ENCODE measurements around the gene SGPP1.

SGPP1 gene

DNA sequence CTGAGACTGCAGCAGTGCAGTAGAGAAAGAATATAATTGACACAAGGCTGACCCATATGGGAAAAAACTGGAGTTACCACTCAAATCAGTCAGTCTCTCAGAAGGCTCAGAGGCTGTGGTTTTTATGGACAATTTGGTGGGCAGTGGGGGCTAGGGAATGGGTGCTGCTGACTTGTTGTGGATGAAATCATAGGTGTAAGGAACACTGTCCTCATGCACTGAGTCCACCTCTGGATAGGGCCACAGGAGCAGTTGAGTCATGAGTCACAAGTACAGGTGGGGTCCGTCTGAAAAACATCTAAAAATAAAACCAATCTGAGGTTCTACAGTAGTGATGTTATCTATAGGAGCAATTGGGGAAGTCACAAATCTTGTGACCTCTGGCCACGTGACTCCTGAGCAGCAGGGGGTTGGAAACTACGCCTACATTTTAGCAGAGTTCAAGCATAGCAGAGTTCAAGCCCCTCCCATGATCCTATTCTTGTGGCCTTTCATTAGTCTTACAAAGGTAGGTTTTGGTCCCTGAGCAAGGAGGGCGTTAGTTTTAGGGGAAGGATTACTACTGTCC, 18.1 kb upstream of the SGPP1 start:
- no peak for DNase-seq (ENCODE audit: low spot score in 2 of 2)
- Mint-ChIP-seq H3K4me3 (no peak overlapping the region), H3K27ac (no peak overlapping the region), H3K4me1 (peaks cover 13% of the 10 kb centered on the region), H3K9me3 (no peaks in the 10 kb centered on the region), H3K36me3 (peaks cover 5% of the 10 kb centered on the region)
- ATAC-seq = peak; percentile 58

DNA sequence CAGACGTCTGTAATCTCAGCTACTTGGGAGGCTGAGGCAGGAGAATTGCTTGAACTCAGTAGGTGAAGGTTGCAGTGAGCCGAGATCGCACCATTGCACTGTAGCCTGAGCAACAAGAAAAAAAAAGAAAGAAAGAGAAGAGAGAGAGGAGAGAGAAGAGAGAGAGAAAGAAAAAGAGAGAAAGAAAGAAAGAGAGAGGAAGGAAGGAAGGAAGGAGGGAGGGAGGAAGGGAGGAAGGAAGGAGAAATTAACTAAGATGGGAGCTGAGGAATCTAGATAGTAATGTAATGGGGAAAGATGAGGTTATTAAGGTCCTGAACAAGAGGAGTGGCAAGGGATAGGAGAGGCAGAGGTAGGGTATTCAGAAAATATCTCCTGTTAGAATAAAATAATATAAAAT, 17.4 kb upstream of the SGPP1 start:
- no peak overlapping the region for H3K4me3 Mint-ChIP-seq
- peaks cover 13% of the 10 kb centered on the region for H3K4me1 Mint-ChIP-seq
- H3K27ac Mint-ChIP-seq = no peak overlapping the region
- ATAC-seq = no peak
- H3K36me3 Mint-ChIP-seq = peaks cover 5% of the 10 kb centered on the region
- DNase-seq (ENCODE audit: low spot score in 2 of 2) = no peak
- no peaks in the 10 kb centered on the region for H3K9me3 Mint-ChIP-seq

DNA sequence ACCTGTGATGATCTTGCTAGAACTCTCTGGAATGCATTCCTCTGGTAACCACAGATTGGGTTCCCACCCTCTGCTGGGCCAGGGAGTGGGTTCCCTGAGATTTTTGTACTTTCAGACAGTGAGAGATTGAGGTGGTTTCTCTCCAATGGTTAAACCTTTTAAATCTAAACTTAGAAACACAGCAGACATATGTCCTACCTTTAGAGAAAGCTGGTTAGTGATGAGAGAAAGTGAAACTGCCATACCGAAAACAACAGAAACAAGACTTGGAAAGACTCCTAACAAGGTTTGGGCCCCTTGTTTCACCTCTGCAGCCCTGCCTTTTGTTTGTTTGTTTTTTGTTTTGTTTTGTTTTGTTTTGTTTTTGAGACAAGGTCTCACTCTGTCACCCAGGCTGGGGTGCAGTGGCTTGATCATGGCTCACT, 9.7 kb upstream of the SGPP1 start:
- no peaks in the 10 kb centered on the region for H3K9me3 Mint-ChIP-seq
- H3K4me3 Mint-ChIP-seq = no peak overlapping the region
- H3K27ac Mint-ChIP-seq = no peak overlapping the region
- peak; percentile 60 for ATAC-seq
- peaks cover 8% of the 10 kb centered on the region for H3K4me1 Mint-ChIP-seq
- no peak for DNase-seq (ENCODE audit: low spot score in 2 of 2)
- no peaks in the 10 kb centered on the region for H3K36me3 Mint-ChIP-seq

DNA sequence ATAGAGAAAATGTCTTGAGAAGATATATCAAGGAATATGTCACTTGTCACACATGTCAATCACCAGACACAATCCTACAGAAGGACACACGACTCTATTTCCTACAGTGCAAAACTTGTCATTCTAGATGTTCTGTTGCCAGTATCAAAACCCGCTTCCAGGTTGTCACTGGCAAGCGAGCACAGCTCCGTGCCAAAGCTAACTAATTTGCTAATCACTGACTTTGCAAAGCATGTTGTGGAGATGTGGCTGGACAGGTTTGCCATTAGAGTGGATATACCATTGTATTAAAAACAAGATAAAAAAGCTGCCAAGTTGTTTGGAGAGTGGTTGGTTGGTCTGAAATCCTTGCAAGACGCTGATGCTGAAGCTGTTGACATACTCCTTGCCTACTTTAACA, 7.9 kb upstream of the SGPP1 start:
- Mint-ChIP-seq H3K27ac (no peak overlapping the region), H3K4me3 (no peak overlapping the region), H3K36me3 (no peaks in the 10 kb centered on the region), H3K4me1 (peaks cover 8% of the 10 kb centered on the region), H3K9me3 (no peaks in the 10 kb centered on the region)
- DNase-seq (ENCODE audit: low spot score in 2 of 2) (no peak), ATAC-seq (no peak)

DNA sequence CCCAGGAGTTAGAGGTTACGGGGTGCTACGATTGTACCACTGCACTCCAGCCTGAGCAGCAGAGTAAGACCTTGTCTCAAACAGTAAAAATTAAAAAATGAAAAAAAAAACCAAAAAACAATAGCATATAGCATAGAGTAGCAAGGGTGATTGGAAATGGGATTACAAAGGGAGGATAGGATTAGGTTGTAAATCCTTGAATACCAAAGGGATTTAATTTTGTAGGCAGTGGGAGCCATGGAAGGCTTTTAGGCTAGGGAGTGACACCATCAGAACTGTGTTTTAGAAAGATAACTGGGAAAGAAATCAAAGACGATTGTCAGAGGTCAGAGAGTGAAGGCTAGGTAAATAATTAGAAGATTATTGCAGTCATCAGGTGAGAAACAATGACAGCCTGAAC, 2.8 kb upstream of the SGPP1 start:
- ATAC-seq = no peak
- Mint-ChIP-seq H3K36me3 (no peaks in the 10 kb centered on the region), H3K27ac (no peak overlapping the region), H3K9me3 (no peaks in the 10 kb centered on the region), H3K4me3 (no peak overlapping the region), H3K4me1 (peaks cover 26% of the 10 kb centered on the region)
- DNase-seq (ENCODE audit: low spot score in 2 of 2) = no peak

DNA sequence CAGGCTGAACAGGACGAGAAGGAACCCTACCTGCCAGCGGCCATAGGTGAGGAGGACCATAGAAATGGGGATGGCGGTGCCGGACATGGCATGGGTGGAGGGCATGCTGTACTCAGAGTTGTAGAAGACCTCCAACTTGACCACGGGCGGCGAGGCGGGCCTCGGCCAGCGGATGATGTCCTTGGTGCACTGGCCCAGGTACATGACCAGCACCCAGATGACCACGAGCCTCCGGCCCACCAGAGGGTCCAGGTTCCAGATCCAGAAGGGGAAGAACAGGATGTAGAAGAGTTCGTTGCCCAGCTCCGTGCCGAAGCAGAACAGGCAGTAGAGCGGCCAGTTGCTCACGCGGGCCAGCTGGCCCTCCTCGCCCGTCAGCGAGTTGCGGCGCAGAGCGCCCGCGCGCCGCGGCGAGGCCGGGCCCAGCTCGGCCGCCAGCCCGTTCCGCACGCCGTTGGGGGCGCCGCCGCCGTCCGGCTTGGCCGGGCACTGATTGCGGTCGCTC, 582 bp downstream of the SGPP1 start:
- Mint-ChIP-seq H3K4me3 (peak overlapping the region; percentile 97), H3K9me3 (no peaks in the 10 kb centered on the region), H3K27ac (peak overlapping the region; percentile 97), H3K36me3 (no peaks in the 10 kb centered on the region), H3K4me1 (peaks cover 40% of the 10 kb centered on the region)
- ATAC-seq (peak; percentile 69), DNase-seq (ENCODE audit: low spot score in 2 of 2) (no peak)

DNA sequence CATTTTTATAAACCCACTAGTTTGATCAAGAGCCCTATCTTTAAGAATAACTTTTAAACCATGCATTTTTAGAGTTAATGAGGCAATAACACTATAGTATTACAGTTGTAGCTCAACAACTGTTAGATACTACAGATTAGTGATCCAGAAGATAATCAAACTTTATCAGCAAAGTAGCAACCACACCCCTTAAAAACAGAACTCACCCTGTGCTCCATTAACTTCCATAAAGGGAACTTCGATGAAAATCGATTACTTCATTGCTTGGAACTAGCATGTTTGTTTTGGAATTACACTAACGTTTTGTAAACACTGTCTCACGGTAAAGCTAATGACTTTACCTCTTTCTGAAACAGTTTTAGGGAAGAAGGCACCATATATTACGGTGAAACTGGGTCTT, 1.4 kb downstream of the SGPP1 start:
- H3K36me3 Mint-ChIP-seq = peaks cover 7% of the 10 kb centered on the region
- H3K4me3 Mint-ChIP-seq = peak overlapping the region; percentile 97
- H3K27ac Mint-ChIP-seq = peak overlapping the region; percentile 97
- peaks cover 40% of the 10 kb centered on the region for H3K4me1 Mint-ChIP-seq
- H3K9me3 Mint-ChIP-seq = no peaks in the 10 kb centered on the region
- DNase-seq (ENCODE audit: low spot score in 2 of 2) (no peak), ATAC-seq (no peak)

DNA sequence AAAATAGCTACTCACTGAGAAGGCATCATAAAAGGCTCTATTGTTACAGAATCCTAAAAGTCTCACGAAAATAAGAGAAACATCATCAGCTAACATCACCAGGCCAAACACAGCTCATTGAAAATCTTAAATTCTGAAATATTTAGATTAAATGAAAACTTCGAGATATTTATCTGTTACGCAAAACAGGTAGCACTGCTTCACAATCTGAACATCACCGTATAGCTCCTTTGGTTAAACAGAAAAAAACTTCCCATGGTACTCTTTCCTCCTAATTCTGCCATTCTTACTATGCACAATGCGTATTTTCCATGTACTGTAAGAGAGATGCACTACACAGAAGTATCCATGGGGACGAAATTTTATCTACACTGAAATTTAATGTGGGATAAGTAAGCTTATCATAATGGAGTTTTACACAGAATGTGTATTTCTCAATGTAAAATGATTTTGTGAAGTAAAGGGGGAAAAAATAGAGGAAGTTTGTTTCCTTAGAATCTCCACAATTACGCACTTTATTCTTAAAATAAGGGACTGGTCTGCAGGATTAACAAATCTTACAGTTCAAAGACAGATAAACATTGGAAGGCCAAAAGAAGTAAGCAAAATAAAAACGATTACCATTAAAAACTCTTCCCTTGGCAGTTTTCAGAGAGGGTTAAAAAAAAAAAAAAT, 1.9 kb downstream of the SGPP1 start:
- peak overlapping the region; percentile 97 for H3K4me3 Mint-ChIP-seq
- no peak for DNase-seq (ENCODE audit: low spot score in 2 of 2)
- no peak for ATAC-seq
- peaks cover 12% of the 10 kb centered on the region for H3K36me3 Mint-ChIP-seq
- peak overlapping the region; percentile 97 for H3K27ac Mint-ChIP-seq
- H3K9me3 Mint-ChIP-seq = no peaks in the 10 kb centered on the region
- H3K4me1 Mint-ChIP-seq = peaks cover 40% of the 10 kb centered on the region

DNA sequence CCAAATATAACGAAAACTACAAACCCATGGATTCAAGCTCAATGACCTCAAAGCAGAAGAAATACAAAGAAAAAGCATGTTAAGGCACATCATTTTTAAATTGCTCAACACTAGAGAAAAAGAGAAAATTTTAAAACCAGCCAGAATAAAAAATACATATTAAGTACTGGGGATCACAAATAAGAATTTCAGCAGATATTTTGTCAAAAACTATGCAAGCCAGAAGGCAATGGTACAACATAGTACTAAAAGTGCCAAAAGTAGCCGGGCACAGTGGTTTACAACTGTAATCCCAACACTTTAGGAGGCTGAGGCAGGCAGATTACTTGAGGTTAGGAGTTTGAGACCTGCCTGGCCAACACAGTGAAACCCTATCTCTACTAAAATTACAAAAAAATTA, 10.2 kb downstream of the SGPP1 start:
- no peak for DNase-seq (ENCODE audit: low spot score in 2 of 2)
- no peak overlapping the region for H3K4me3 Mint-ChIP-seq
- no peak overlapping the region for H3K27ac Mint-ChIP-seq
- H3K4me1 Mint-ChIP-seq = peaks cover 13% of the 10 kb centered on the region
- H3K36me3 Mint-ChIP-seq = peaks cover 22% of the 10 kb centered on the region
- no peak for ATAC-seq
- peaks cover 3% of the 10 kb centered on the region for H3K9me3 Mint-ChIP-seq

DNA sequence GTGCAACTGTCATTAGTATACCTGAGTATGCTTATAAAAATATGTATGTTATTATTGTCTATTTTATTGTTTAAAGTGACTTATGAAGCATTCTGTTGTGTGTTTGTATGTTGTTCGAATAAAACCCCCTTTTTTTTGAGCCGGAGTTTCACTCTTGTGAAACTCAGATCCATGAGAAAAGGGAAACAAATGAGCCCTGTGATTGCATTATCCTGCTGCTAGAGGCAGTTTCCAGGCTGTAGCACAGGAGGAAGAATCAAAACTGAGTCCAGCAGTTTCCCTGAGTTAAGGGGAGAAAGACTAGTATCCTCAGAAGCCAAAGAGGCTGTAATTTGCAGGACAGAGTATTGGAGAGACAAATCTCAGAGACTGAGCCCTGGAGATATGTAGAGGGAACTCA, 12.5 kb downstream of the SGPP1 start:
- Mint-ChIP-seq H3K36me3 (peaks cover 10% of the 10 kb centered on the region), H3K9me3 (peaks cover 3% of the 10 kb centered on the region), H3K4me3 (no peak overlapping the region), H3K4me1 (peaks cover 21% of the 10 kb centered on the region), H3K27ac (no peak overlapping the region)
- DNase-seq (ENCODE audit: low spot score in 2 of 2) (no peak), ATAC-seq (no peak)

DNA sequence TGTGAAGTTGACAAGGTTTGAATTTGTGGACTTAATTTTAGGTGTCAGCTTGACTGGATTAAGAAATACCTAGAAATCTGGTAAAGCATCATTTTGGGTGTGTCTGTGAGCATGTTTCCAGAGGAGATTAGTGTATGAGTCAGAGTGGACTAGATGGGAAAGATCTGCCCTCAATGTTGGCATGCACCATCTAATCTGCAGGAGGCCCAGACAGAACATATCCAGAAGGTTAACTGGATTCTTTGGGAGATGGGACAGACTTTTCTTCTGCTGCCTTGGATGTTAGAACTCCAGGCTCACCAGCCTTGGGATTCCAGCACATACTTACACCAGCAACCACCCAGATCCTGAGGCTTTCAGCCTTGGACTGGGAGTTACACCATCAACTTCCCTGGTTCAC, 14.1 kb downstream of the SGPP1 start:
- no peak for ATAC-seq
- no peak for DNase-seq (ENCODE audit: low spot score in 2 of 2)

DNA sequence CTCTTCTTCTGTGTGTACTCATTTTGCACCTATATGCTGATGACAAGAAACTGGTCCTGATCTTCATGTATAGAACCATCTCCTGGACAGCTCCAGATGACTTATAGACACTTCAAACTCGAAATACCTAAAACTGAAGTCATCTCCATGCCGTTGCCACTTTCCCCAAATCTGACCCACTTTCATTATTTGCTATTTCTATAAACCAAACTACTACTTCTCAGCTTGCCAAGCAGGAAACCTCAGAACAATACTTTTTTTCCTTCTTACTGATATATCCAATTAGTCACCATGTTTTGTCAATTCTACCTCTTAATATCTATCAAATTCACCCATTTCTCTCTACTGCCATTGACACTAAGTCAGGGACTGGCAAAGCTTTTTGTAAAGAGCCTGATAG, 14.8 kb downstream of the SGPP1 start:
- peak overlapping the region; percentile 15 for H3K4me3 Mint-ChIP-seq
- H3K4me1 Mint-ChIP-seq = peaks cover 21% of the 10 kb centered on the region
- H3K9me3 Mint-ChIP-seq = no peaks in the 10 kb centered on the region
- DNase-seq (ENCODE audit: low spot score in 2 of 2) (no peak), ATAC-seq (peak; percentile 96)
- no peak overlapping the region for H3K27ac Mint-ChIP-seq
- peaks cover 4% of the 10 kb centered on the region for H3K36me3 Mint-ChIP-seq

More for the DNA sequence above, 14.1 kb downstream of the SGPP1 start:
- H3K4me1 Mint-ChIP-seq = peaks cover 21% of the 10 kb centered on the region
- H3K9me3 Mint-ChIP-seq = peaks cover 3% of the 10 kb centered on the region
- H3K27ac Mint-ChIP-seq = no peak overlapping the region
- peaks cover 4% of the 10 kb centered on the region for H3K36me3 Mint-ChIP-seq
- no peak overlapping the region for H3K4me3 Mint-ChIP-seq

DNA sequence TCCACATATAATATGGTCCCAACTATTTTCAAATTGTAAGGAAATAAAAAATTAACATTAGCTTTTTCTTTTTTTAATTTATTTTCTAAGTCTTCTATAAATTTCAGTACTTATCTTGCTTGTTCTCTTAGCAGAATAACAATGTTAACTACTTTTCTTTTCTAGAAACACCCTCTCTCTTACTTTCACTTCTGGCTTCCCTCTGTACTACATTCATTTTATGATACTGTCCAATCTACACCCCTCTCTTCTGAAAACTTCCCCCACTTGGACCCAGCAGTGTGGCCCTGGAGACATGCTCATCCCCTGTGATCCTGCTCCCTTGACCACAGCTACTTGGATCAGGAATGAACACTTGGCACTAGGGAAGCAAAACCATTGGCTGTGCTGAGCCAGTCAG, 15.7 kb downstream of the SGPP1 start:
- peaks cover 4% of the 10 kb centered on the region for H3K36me3 Mint-ChIP-seq
- H3K4me1 Mint-ChIP-seq = peaks cover 21% of the 10 kb centered on the region
- no peak for DNase-seq (ENCODE audit: low spot score in 2 of 2)
- H3K4me3 Mint-ChIP-seq = peak overlapping the region; percentile 7
- ATAC-seq = no peak
- H3K9me3 Mint-ChIP-seq = no peaks in the 10 kb centered on the region
- no peak overlapping the region for H3K27ac Mint-ChIP-seq

DNA sequence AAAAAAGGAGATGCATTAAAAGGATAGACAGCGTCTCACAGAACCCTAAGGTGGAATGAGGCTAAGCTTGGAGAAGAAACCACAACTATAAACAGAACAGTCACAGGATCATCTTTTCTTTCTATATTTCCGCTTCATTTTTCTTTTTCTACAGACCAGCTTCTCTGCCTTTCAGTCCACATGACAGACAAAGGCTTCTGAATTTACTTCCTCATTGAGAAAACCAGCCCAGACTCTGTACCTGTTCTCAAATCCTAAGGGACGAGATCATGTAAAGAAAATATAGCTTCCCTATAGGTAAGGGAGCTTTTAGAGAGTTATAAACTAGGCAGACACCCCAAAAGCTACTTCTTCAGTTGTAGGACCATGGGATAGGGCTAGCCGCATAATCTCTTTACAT, 17.4 kb downstream of the SGPP1 start:
- no peaks in the 10 kb centered on the region for H3K9me3 Mint-ChIP-seq
- peaks cover 26% of the 10 kb centered on the region for H3K4me1 Mint-ChIP-seq
- ATAC-seq (no peak), DNase-seq (ENCODE audit: low spot score in 2 of 2) (no peak)
- H3K36me3 Mint-ChIP-seq = no peaks in the 10 kb centered on the region
- H3K4me3 Mint-ChIP-seq = no peak overlapping the region
- no peak overlapping the region for H3K27ac Mint-ChIP-seq

DNA sequence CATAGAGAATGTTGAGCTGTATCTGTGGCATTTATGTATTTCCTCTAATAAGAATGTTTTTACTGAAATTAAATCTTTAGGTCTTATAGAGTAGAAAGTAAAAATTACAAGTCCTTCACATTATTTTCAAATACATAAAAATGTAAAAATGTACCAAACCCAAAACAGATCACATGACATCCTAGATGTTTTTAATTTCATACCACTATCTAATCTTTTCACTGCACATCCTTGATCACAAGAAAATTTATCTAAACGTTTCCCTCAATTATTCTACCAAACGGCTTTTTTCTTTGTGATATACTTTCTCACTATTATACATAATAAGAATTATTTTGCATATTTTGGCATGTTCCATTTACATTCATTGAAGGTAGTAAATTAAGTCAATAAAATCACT, 18.3 kb downstream of the SGPP1 start:
- Mint-ChIP-seq H3K4me1 (peaks cover 26% of the 10 kb centered on the region), H3K4me3 (no peak overlapping the region), H3K36me3 (no peaks in the 10 kb centered on the region), H3K27ac (no peak overlapping the region), H3K9me3 (no peaks in the 10 kb centered on the region)
- no peak for ATAC-seq
- no peak for DNase-seq (ENCODE audit: low spot score in 2 of 2)

DNA sequence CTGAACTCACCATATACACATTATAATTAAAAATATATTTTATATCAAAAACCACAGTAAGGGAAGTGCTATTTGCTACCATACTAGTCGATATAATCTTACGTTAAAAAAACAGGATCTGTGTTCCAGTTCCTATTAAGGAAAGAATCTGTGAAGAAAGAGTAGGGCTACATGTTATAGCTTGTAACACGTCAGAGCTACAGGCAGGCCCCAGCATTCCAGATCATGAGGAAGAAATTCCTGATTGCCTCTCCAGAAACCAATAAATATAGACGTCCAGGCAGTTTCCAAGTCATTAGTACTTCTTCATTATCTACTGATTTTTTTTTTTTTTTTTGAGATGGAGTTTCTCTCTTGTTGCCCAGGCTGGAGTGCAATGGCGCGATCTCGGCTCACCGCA, 20.6 kb downstream of the SGPP1 start:
- Mint-ChIP-seq H3K36me3 (no peaks in the 10 kb centered on the region), H3K4me1 (peaks cover 8% of the 10 kb centered on the region), H3K27ac (no peak overlapping the region), H3K4me3 (no peak overlapping the region), H3K9me3 (no peaks in the 10 kb centered on the region)
- no peak for ATAC-seq
- no peak for DNase-seq (ENCODE audit: low spot score in 2 of 2)
